HG03378 (cell line): ENCODE results near the gene ACER1.
"Not testable (repeated sequence)": the region's sequence is repeated elsewhere in the genome, so short reads cannot be mapped to it uniquely, and the experiment has no call there.

Source experiments
- ATAC-seq: cut with Tn5 transposase; IDR thresholded peaks from one replicate; pipeline ENCODE4 v1.9.1; 2021; ENCODE audit warnings: mild to moderate bottlenecking, moderate library complexity; ENCODE audit not compliant: unreplicated experiment

Gene ACER1

DNA sequence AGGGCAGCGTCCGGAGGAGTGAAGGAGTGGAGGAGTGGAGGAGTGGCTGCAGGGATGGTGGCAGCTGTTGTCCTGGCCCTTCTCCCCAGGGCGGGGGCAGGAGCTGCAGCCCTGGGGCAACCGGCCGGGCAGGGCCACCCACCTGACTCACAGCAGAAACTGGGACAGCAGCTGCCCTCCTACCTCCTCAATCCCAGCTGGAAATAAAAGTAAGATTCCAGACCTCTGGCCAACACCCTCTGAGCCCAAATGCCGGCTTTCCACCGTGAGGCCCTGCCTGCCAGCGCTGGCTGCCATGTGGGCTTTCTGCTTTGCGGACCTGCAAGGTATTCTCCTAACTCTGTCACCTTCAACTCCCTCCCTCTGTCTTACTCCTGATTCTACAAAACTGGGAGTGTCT, 24.6 kb upstream of the ACER1 start:
- no peak for ATAC-seq

DNA sequence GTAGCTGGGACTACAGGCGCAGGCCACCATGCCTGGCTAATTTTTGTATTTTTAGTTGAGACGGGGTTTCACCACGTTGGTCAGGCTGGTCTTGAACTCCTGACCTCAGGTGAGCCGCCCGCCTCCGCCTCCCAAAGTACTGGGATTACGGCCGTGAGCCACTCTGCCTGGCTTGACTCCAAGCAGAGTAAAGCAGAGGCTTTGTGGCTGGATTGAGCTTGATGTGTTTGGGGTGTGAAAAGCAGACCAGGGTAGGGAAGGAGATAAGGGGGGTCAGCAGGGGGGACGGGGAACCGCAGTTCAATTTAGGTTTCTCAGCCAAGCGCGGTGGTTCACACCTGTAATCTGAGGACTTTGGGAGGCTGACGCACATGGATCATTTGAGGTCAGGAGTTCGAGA, 23.8 kb upstream of the ACER1 start:
- ATAC-seq, result no peak

DNA sequence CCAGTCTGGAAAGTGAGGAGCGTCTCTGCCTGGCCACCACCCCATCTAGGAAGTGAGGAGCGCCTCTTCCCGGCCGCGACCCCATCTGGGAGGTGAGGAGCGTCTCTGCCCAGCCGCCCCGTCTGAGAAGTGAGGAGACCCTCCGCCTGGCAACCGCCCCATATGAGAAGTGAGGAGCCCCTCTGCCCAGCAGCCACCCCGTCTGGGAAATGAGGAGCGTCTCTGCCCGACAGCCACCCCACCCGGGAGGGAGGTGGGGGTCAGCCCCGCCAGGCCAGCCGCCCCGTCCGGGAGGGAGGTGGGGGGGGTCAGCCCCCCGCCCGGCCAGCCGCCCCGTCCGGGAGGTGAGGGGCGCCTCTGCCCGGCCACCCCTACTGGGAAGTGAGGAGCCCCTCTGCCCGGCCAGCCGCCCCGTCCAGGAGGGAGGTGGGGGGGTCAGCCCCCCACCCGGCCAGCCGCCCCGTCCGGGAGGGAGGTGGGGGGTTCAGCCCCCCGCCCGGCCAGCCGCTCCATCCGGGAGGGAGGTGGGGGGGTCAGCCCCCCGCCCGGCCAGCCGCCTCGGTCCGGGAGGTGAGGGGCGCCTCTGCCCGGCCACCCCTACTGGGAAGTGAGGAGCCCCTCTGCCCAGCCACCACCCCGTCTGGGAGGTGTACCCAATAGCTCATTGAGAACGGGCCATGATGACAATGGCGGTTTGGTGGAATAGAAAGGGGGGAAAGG, 22.1 kb upstream of the ACER1 start:
- ATAC-seq, result not testable (repeated sequence)

DNA sequence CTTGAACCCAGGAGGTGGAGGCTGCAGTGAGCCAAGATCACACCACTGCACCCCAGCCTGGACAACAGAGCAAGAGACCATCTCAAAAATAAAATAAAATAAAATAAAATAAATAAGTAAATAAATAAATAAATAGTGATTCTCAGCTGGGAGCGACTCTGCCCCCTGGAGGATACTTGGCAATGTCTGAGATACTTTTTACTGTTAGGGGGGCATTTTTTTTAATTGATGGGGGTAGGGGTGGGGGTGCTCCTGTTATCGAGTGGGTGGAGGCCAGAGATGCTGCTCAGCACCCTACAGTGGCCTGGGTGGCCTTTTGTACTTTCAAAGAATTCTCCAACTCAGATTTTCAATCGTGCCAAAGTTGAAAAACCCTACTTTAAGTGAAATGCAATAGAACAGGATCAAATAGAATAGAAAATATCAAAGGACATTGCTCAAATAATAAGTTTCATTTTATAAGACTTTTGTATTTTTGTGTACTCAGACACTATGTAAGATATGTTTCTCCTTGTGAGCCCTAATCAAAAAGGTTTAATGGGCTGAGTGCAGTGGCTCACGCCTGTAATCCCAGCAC, 20.8 kb upstream of the ACER1 start:
- ATAC-seq, result no peak

DNA sequence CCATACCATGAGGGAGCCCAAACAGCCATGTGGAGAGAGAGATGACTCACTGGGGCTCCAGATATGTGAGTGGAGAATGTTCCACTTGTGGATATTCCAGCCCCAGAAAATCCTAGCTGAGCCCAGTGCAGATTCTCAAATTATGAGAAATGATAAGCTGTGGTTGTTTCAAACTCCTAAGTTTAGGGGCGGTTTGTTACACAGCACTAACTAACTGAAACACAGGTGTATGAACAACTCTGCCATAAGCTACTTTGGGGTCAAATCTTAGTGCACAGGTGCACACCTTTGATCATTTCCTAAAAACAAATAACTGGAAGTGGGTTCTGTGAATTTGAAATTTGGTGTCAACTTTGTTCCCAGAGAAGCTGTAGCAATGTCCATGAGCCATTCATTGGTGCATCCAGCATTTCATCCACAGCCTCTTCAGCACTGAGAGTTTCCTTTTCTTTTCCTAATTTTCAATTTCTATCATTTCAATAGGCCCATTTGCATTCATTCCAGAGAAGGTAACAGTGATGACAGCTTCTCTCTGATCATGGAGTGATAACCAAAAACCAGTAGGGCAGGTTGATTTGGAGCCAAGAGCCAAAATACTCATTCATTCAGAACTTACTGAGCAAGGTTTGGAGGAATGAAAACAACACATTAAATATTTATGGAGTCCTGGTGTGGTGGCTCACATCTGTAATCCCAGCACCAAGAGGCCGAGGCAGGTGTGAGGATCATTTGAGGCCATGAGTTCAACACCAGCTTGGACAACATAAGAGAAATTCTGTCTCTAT, 19.2 kb upstream of the ACER1 start:
- no peak for ATAC-seq

DNA sequence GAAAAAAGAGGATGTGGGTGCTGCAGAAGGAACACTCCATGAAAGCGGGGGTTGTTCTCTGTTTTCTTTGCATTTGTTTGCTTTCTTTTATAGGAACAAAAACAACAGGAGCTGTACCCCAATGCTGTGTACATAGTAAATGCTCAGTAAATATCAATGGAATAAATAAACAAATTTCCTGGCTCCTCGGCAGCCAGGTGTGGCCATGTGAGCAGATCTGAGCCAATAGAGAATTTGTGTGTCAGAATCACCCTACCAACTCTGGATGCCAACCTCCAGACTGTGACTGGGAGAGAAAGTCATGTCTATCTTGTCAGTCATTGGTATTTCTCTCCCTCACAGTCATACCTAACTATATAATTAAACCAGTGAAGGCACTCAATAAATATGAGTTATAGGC, 17.3 kb upstream of the ACER1 start:
- no peak for ATAC-seq

DNA sequence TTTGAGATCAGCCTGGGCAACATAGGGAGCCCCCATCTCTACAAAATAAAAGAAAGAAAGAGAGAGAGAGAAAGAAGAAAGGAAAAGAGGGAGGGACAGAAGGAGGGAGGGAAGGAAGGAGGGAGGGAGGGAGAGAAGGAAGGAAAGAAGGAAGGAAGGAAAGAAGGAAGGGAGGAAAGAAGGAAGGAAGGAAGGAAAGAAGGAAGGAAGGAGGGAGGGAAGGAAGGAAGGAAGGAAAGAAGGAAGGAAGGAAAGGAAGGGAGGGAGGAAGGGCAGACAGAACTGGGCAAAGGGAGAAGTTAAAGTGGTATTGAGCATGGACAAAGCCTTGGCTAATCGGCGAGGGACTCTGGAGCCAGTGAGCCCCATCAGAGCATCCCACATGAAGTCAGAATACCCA, 15.9 kb upstream of the ACER1 start:
- not testable (repeated sequence) for ATAC-seq

DNA sequence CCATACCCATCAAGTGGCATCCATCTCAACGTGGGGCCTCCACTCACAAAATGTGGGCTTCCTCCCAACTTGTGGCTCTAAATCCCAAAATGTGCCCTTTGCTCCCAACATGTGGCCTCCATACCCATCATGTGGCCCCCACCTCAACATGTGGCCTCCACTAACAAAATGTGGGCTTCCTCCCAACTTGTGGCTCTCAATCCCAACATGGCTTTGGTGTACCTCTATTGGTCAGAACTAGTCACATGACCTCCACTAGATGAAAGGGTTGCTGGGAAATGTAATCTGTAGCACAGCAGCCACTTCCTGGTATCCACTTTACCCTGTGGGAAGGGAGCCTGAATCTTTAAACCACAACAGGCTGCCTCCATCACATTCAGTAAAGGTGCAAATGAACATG, 10.1 kb upstream of the ACER1 start:
- no peak for ATAC-seq

DNA sequence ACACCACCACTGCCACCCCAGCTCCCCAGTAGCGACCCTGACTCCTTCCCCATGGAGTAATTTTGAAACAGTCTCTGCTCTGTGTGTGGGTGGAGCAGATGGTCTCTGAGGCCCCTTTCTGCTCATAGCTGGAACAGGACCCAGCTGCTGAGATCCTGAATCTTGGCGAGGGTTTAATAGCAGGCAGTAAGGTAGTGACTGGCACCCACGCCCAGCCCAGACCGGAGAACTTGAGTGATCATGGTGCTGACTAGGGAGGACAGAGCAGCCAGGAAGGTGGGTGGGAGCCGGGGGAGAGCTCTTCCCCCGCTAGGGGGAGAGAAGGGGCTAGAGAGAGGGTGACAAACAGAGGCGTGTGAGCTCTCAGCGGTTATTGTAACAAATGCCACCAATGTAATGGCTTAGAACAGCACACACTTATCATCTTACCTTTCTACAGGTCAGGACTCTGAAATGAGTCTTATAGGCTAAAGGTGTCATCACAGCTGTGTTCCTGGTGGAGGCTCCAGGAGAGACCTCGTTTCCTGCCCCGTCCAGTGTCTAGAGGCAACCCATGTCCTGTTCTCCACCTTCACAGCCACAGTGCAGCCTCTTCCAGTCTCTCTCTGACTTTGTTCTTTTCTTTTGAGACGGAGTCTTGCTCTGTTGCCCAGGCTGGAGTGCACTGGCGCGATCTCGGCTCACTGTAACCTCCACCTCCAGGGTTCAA, 7.2 kb upstream of the ACER1 start:
- no peak for ATAC-seq

DNA sequence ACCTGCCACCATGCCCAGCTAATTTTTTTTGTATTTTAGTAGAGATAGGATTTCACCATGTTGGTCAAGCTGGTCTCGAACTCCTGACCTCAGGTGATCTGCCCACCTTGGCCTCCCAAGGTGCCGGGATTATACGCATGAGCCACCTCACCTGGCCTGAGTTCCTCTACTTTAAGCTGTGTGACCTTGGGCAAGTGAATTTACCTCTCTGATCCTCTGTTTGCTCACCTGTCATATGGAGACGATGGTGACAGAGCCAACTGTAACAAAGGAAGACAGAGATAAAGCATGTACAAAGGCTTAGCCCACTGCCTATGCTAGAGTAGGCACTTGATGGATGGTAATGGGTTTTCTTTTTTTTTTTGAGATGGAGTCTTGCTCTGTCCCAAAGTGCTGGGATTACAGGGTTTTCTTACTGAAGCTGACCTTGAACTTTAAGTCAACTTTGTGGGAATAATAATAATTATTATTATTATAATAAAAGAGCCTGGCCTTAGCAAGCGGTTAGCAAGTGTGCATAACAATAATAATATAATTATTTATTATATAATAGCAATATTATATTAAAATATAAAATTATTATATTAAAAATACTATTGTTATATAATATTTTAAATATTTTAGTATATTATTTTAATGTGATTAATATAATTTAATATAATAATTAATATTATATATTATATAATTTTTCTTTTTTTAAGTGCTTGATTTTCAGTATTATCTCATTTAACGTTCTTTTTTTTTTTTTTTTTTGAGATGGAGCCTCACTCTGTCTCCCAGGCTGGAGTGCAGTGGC, 1.3 kb upstream of the ACER1 start:
- ATAC-seq, result no peak

DNA sequence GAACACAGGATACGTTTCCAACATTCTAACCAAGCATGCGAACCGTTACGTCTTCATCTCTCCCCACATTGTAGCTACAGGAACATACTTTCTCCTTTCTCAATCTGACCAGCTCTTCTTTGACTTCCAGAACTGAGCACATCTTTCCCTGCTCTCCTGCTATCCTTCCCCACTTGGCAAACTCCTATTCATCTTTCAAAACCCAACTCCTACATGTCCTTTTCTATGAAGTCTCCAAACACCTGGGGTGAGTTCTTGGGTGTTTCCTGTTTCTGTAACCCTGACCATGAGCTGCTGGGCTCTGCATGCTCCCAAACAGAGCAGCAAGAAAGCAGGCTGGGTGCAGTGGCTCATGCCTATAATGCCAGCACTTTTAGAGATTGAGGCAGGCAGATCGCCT, 6.6 kb downstream of the ACER1 start:
- no peak for ATAC-seq

DNA sequence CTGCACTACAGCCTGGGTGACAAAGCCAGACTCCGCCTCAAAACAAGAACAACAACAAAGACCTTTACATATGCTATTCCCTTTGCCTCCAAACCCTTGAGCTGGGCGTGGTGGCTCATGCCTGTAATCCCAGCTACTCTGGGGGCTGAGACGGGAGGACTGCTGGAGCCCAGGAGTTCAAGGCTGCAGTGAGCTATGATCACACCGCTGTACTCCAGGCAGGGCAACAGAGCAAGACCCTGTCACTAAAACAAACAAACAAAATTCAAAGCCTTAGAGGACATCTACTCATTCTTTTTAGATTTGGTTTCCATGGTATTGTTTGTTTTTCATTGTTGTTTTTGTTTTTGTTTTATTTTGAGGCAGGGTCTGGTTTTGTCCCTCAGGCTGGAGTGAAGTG, 7.8 kb downstream of the ACER1 start:
- no peak for ATAC-seq

DNA sequence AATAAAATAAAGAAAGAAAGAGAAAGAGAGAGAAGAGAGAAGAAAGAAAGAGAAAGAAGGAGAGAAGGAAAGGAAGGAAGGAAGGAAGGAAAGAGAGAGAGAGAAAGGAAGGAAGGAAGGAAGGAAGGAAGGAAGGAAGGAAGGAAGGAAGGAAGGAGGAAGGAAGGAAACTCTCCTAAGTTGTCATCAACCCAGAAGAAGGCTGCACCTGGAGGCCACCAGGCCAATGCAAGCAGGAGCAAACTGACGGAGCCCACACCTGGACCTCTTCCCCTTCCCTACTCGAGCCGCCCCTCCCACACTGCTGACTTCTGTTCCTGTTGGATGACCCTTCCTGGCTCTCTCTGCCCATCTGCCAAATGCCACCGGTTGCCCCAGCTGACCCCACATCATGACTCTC, 8.7 kb downstream of the ACER1 start:
- no peak for ATAC-seq

DNA sequence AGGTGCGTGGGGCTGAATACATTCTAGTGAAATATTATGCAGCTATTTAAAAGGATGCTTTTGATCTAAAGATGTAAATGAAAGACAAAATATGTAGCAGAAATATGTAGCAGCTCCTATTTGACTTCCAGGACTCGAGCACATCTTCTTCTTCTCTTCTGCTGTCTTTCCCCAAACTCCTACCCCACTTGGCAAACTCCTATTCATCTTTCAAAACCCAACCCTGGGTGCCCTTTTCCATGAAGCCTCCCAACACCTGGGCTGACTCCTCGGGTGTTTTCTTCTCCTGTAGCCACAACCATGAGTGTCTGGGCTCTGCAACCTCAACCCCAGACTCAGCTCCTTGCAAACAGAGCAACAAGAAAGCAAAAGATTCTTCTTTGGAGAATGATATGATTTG, 11.1 kb downstream of the ACER1 start:
- ATAC-seq, result no peak

DNA sequence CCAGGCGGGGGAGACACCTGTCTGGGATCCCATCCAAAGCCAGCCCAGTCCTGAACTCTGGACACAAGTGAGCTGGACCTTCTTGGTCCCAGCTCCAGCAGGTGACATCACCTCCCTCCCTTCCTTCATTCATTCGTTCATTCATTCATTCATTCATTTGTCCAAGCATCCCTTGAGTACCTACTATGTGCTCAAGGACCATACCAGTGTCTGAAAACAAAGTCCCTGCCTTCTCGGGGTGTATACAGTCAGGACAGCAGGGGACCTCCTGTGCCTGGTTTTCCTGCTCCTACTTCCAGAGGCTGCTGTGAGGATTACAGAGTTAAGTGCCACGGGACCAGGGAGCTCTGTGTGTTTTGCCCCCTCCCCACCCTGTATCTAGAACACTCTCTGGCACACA, 14.0 kb downstream of the ACER1 start:
- ATAC-seq, result no peak

DNA sequence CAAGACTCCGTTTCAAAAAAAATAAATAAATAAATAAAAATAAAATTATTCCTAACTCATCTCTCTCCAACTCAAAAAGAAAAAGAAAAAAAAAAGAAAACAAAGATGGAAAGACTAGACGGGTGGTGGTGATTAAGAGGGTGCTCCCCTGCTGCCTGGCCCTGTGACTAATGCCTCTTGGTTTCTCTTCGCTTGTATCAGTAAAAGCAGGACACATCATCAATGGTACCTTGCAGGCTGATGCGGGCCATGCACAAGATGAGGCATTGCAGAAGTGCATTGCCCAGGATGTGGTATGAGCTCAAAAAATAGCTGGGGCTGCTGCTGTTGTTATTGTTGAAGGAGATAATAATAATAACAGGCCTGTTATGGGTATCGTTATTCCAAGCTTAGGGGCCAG, 14.6 kb downstream of the ACER1 start:
- ATAC-seq, result no peak

DNA sequence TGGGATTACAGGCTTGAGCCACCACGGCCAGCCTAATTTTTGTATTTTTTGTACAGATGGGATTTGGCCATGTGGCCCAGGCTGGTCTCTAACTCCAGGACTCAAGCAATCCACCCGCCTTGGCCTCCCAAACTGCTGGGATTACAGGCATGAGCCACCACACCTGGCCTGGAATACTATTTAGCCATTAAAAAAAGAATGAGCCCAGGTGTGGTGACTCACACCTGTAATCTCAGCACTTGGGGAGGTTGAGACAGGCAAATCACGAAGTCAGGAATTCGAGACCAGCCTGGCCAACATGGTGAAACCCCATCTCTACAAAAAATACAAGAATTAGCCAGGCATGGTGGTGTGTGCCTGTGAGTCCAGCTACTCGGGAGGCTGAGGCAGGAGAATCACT, 17.8 kb downstream of the ACER1 start:
- ATAC-seq, result not testable (repeated sequence)

DNA sequence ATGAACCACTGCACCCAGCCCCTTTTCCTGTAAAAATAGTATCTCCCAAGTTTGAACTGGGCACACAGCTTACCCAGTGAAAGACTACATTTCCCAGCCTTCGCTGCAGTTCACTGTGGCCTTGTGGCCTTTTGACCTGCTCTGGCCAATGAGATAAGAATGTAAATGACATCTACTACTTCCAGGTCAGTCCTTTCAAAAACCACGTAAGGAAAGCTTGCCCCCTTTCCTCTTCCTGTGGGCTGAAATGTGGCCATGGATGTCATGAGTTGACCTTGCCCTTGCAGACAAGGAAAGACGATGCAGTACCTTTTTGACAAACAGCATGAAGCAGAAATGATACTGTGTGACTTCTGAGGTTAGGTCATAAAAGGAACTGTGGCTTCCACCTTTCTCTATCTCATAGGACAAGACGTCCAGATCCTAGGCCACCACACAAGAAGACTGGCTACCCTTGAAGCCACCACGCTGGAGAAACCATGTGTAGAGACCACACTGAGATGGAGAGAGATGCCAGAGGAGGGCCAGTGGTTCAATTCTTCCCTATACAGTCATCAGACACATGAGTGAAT, 19.9 kb downstream of the ACER1 start:
- no peak for ATAC-seq

DNA sequence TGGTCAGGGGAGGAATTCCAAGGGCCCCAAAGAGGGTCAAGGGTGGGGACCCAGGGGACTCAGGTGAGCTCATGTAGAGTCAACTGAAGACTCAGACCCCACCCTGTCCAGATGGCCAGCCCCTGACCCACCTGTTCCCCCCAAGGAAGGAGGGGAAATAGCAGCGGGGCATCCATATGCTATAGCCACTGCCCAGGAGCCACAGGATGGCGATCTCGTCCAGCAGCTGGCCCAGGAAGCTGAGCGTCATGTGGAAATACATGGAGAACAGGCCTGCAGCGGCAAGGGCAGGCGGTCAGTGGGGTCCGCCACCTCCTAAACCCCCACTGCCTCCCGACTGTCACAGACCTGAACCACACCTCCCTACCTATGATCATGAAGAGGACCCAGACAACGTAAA, 21.4 kb downstream of the ACER1 start:
- ATAC-seq, result no peak

DNA sequence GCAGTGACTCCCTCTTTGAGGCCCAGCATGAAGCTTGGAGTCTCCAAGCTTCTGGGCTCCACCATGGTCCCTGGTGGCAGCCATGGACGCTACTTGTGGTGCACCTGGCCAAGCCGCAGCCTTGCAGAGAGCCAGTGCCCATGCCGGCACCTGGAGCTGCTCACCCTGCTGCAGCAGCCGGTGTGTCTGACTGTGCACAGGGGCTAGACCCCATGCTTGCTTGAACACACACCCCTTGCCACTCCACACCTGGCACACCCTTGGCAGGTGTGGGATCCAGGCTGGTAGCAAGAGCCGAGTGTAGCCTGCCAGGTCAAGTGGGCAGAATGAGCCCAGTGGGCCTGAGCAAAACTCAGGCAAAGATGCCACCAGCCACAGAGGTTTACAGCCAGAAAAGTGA, 35.0 kb downstream of the ACER1 start:
- ATAC-seq, result no peak

DNA sequence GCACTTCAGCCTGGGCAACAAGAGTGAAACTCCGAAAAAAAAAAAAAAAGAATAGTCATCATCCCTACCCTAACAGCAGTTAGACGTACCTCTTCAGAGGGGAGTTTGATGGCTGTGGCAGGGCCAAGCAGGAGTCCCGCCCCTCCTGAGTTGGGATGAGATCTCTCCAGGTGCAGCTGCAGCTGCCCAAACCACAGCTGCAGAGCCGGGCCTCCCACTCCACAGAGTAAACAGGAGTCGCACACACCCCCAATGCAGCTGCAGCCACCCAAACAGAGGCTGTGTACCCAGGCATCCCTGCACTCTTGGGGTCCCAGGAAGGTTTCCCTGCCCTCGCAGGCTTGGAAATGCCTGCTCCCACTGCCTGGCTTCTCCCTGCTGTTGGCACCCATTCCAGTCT, 36.2 kb downstream of the ACER1 start:
- no peak for ATAC-seq
